CD4-positive, alpha-beta T cell (primary cell): Measurements from ENCODE around the gene SLC5A5. TPM values are rescaled to one million over a fixed set of nuclear protein-coding genes. Genes with fewer than 3 reads are reported as not detected.

ENCODE experiments used
- ATAC-seq: fragments of 200-7000 bp; cut with Tn5 transposase; one replicate; pipeline ENCODE4 v1.10.0; 2022; ENCODE audit warnings: mild to moderate bottlenecking; ENCODE audit not compliant: poor library complexity
- CTCF ChIA-PET: fragments of 350-600 bp; sonication (Branson Sonifier 250); formaldehyde crosslinking; loops from one replicate; lab custom pipeline; 2021; ENCODE audit warnings: antibody characterized with exemption, inconsistent platforms; lab: Charles Lee
- POLR2A ChIA-PET: fragments of 350-600 bp; sonication (Branson Sonifier 250); formaldehyde crosslinking; loops from one replicate; lab custom pipeline; 2021; ENCODE audit warnings: antibody characterized with exemption, inconsistent platforms; lab: Charles Lee
- DNase-seq, 14 experiments: peaks; one replicate each; pipeline ENCODE4 v3.0.0-alpha.2; 2013 to 2020; ENCODE audit warnings: mixed read lengths in 2 of 14
- H3K27ac ChIP-seq, 2 donors: one replicate each; pipeline versions ENCODE4 v1.5.1 to v1.7.0; 2013; ENCODE audit warnings: low read length in 2 of 2, low read depth in 1 of 2, mild to moderate bottlenecking in 1 of 2
- H3K27me3 ChIP-seq, 2 experiments: 1 replicate in 1 of 2; 2 replicates in 1 of 2; pipeline versions ENCODE4 v1.6.1 to v1.7.0; 2013; ENCODE audit warnings: low read length in 2 of 2, control low read depth in 1 of 2, mild to moderate bottlenecking in 1 of 2, moderate library complexity in 1 of 2; ENCODE audit not compliant: insufficient read depth in 2 of 2, control insufficient read depth in 1 of 2
- H3K36me3 ChIP-seq: one replicate; pipeline ENCODE4 v1.6.1; 2013; ENCODE audit warnings: low read length, control low read depth; ENCODE audit not compliant: insufficient read depth
- H3K4me1 ChIP-seq: one replicate; pipeline ENCODE4 v1.6.1; 2013; ENCODE audit warnings: low read length, control low read depth; ENCODE audit not compliant: insufficient read depth
- H3K4me3 ChIP-seq: one replicate; pipeline ENCODE4 v1.5.1; 2013; ENCODE audit warnings: mild to moderate bottlenecking, low read length, moderate library complexity
- H3K9me3 ChIP-seq, 2 experiments: 1 replicate in 1 of 2; 2 replicates in 1 of 2; pipeline versions ENCODE4 v1.6.1 to v1.7.0; 2013; ENCODE audit warnings: low read length in 2 of 2, mild to moderate bottlenecking in 2 of 2, control low read depth in 1 of 2, moderate library complexity in 1 of 2; ENCODE audit not compliant: control insufficient read depth in 1 of 2, insufficient read depth in 1 of 2
- H3K27ac Mint-ChIP-seq: one replicate; pipeline ENCODE4 v1.8.0; 2020; ENCODE audit warnings: mixed read lengths
- H3K27me3 Mint-ChIP-seq: one replicate; pipeline ENCODE4 v1.8.0; 2021; ENCODE audit warnings: mixed read lengths
- H3K36me3 Mint-ChIP-seq: one replicate; pipeline ENCODE4 v1.8.0; 2021; ENCODE audit warnings: low read depth, mixed read lengths
- H3K4me1 Mint-ChIP-seq: one replicate; pipeline ENCODE4 v1.8.0; 2021; ENCODE audit warnings: low read depth, mixed read lengths
- H3K4me3 Mint-ChIP-seq: one replicate; pipeline ENCODE4 v1.8.0; 2020; ENCODE audit warnings: mild to moderate bottlenecking, mixed read lengths
- H3K9me3 Mint-ChIP-seq: one replicate; pipeline ENCODE4 v1.8.0; 2020; ENCODE audit warnings: mixed read lengths
- CTCF ChIP-seq: fragments of 200-600 bp; IDR thresholded peaks from one replicate; pipeline ENCODE4 v1.8.0; 2022; ENCODE audit warnings: antibody characterized with exemption, mild to moderate bottlenecking
- intact Hi-C, 2 experiments: fragments of 100-400 bp; cut with DNase I in 1 of 2; cut with micrococcal nuclease in 1 of 2; formaldehyde crosslinking; loops; one replicate each; pipeline versions ENCODE4 v1.15.1 to v1.9.0; 2023 to 2025; cut with DNase I, micrococcal nuclease
- total RNA-seq, 174 experiments: library from RNA in 2 of 174; stranded (reverse) in 2 of 174; gene quantifications; one replicate each; pipeline ENCODE4 v1.2.3 and lab custom pipeline; 2021 to 2026

Gene SLC5A5
- total RNA-seq, 2 experiments from 2014 or later = 1.6 TPM

- TF ChIP-seq CTCF = no peak
- Histone ChIP-seq H3K27me3 (no peaks in the 10 kb centered on the region), H3K27ac (peak overlapping the region; percentile 1 to 71), H3K4me3 (peak overlapping the region; percentile 86), H3K4me1 (peaks cover 31% of the 10 kb centered on the region), H3K9me3 (no peaks in the 10 kb centered on the region), H3K36me3 (peaks cover 44% of the 10 kb centered on the region)
- ATAC-seq = no peak
- peak overlapping the region; percentile 88 for H3K27ac Mint-ChIP-seq
- ChIA-PET POLR2A (interaction anchor here (1.3 to 4.3 kb wide), 13 partner anchors 11 to 349 kb away, joined by 3 to 275 read pairs (median 8); partner anchors contain the start of genes CCDC124, JAK3, MPV17L2 and PGLS), CTCF (interaction anchor here (0.9 to 4.6 kb wide), 5 partner anchors 11 to 419 kb away, joined by 3 to 226 read pairs (median 20); partner anchors contain the start of genes CCDC124 and JAK3)
- no peaks in the 10 kb centered on the region for H3K27me3 Mint-ChIP-seq
- H3K4me3 Mint-ChIP-seq = peak overlapping the region; percentile 100
- intact Hi-C loops = no loop called here
- H3K36me3 Mint-ChIP-seq = peaks cover 52% of the 10 kb centered on the region
- H3K4me1 Mint-ChIP-seq = peaks cover 34% of the 10 kb centered on the region
- H3K9me3 Mint-ChIP-seq = no peaks in the 10 kb centered on the region
- no peak for DNase-seq
Measured at GRCh38 chr19:17860331-17860992, 11.3 kb upstream of the SLC5A5 start.

DNA sequence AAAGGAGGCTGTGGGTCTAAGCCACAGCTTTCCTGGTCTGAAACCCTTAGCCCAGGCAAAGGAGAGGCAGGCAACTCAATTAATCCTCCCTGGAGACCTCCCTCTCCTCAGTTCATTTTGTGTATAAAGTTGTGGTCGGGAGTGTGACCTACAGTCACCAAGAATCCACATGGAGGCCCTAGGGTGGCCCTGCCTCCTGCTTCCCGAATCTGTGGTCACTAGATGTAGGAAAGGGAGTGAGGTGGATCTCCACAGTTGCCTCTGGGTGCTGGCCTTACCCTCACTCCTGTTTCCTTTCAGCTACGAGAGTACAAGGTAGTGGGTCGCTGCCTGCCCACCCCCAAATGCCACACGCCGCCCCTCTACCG, 10.8 kb upstream of the SLC5A5 start:
- Mint-ChIP-seq H3K36me3 (peaks cover 57% of the 10 kb centered on the region), H3K4me3 (peak overlapping the region; percentile 100), H3K9me3 (no peaks in the 10 kb centered on the region), H3K27ac (peak overlapping the region; percentile 88), H3K4me1 (peaks cover 30% of the 10 kb centered on the region), H3K27me3 (no peaks in the 10 kb centered on the region)
- Histone ChIP-seq H3K27me3 (no peaks in the 10 kb centered on the region), H3K36me3 (peaks cover 44% of the 10 kb centered on the region), H3K27ac (peak overlapping the region; percentile 1 to 71), H3K4me3 (peak overlapping the region; percentile 86), H3K4me1 (peaks cover 28% of the 10 kb centered on the region), H3K9me3 (no peaks in the 10 kb centered on the region)
- ChIA-PET CTCF (interaction anchor here (2.7 to 4.6 kb wide), 2 partner anchors 71 to 137 kb away, joined by 20 to 226 read pairs; partner anchors contain the start of gene CCDC124), POLR2A (interaction anchor here (2.1 to 4.3 kb wide), 4 partner anchors 10 to 140 kb away, joined by 15 to 275 read pairs (median 66); partner anchors contain the start of genes CCDC124, JAK3 and SLC5A5)
- ATAC-seq (no peak), DNase-seq (no peak)
- TF ChIP-seq CTCF = no peak
- intact Hi-C loops = no loop called here

DNA sequence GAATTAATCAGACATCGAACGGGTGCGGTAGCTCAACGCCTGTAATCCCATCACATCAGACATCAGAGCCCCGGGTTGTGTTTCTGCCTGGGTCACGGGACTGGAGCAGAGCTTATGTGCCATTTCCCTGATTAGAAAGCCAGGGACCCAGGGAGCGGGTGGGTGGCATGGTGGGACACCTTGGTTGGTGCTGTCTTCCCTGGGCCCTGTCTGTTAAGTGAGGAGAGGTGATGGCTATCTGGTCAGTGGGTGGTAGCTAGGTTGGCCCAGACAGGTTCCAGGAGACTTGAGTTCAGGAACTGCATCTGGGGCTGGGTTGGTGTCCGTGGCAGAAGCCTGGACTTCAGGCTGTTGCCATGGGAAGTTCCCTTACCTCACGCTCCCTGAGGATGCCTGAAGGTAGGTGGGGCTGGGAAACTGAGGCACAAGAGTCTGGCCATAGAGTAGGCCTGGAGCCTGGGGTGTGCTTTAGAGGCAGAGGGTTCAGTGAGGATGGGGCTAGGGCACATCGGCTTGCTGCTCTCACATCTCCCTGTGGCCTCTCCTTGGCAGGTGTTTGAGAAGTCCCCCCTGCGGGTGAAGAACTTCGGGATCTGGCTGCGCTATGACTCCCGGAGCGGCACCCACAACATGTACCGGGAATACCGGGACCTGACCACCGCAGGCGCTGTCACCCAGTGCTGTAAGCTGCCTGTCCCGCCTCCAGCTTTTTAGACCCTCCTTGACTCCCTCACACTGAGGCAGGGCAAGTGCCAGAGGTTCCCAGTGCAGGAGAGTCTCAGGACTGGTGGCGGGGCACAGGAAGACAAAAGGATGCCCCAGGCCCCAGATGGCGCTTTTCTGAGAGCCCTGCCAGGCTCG, 10.0 kb upstream of the SLC5A5 start:
- Histone ChIP-seq H3K4me3 (no peak overlapping the region), H3K27me3 (no peaks in the 10 kb centered on the region), H3K9me3 (no peaks in the 10 kb centered on the region), H3K4me1 (peaks cover 28% of the 10 kb centered on the region), H3K36me3 (peaks cover 44% of the 10 kb centered on the region), H3K27ac (peak overlapping the region in 1 of 2 donors; percentile 32)
- intact Hi-C loops = loop anchor here in 1 of 2 experiments (1.0 kb wide), 1 partner anchor 11 kb away; no protein-coding TSS in a partner anchor
- H3K4me1 Mint-ChIP-seq = peaks cover 30% of the 10 kb centered on the region
- H3K27ac Mint-ChIP-seq = peak overlapping the region; percentile 88
- H3K27me3 Mint-ChIP-seq = no peaks in the 10 kb centered on the region
- no peaks in the 10 kb centered on the region for H3K9me3 Mint-ChIP-seq
- CTCF ChIA-PET = interaction anchor here (2.7 to 4.6 kb wide), 2 partner anchors 70 to 136 kb away, joined by 20 to 226 read pairs; partner anchors contain the start of gene CCDC124
- ATAC-seq (no peak), DNase-seq (no peak)
- TF ChIP-seq CTCF = no peak
- H3K4me3 Mint-ChIP-seq = peak overlapping the region; percentile 100
- H3K36me3 Mint-ChIP-seq = peaks cover 57% of the 10 kb centered on the region
- POLR2A ChIA-PET = interaction anchor here (3.2 to 4.3 kb wide), 3 partner anchors 10 to 70 kb away, joined by 57 to 275 read pairs (median 75); partner anchors contain the start of genes CCDC124, JAK3 and SLC5A5
